SK-N-SH treated with all-trans-retinoic acid at 6 μM for 48 hours (cell line): ENCODE data around the gene PRKAG1.

Source experiments
- ATAC-seq: fragments of 200-7000 bp; cut with Tn5 transposase; 3 replicates; pipeline ENCODE4 v1.9.1; 2020; ENCODE audit warnings: mild to moderate bottlenecking, moderate library complexity
- ARNTL ChIP-seq: fragments of 450-650 bp; formaldehyde crosslinking; IDR thresholded peaks from 2 replicates; pipeline ENCODE4 v1.5.0; 2020; ENCODE audit warnings: low read depth, mild to moderate bottlenecking, moderate library complexity, borderline replicate concordance
- BACH2 ChIP-seq: fragments of 250-450 bp; sonication (Bioruptor Pico); IDR thresholded peaks from 2 replicates; pipeline ENCODE4 v1.9.0; 2021; ENCODE audit warnings: mild to moderate bottlenecking, borderline replicate concordance
- CREB5 ChIP-seq: fragments of 250-450 bp; sonication (Bioruptor Pico); IDR thresholded peaks from 2 replicates; pipeline ENCODE4 v1.5.1; 2020; ENCODE audit warnings: low read depth, mild to moderate bottlenecking, moderate library complexity
- CSRNP3 ChIP-seq: fragments of 250-450 bp; sonication (Bioruptor Pico); IDR thresholded peaks from 2 replicates; pipeline ENCODE4 v1.5.1; 2021; ENCODE audit warnings: mild to moderate bottlenecking, moderate library complexity
- ESRRG ChIP-seq: fragments of 250-450 bp; sonication (Bioruptor Pico); IDR thresholded peaks from 2 replicates; pipeline ENCODE4 v1.6.1; 2021; ENCODE audit warnings: mild to moderate bottlenecking
- GLIS3 ChIP-seq: fragments of 250-450 bp; sonication (Bioruptor Pico); IDR thresholded peaks from 2 replicates; pipeline ENCODE4 v1.5.0; 2020; ENCODE audit warnings: mild to moderate bottlenecking, moderate library complexity
- OSR1 ChIP-seq: fragments of 250-450 bp; sonication (Bioruptor Pico); IDR thresholded peaks from 2 replicates; pipeline ENCODE4 v1.8.0; 2022; ENCODE audit warnings: moderate library complexity, mild to moderate bottlenecking, inconsistent platforms
- PATZ1 ChIP-seq: fragments of 250-450 bp; sonication (Bioruptor Pico); IDR thresholded peaks from 2 replicates; pipeline ENCODE4 v1.8.0; 2020; ENCODE audit warnings: mild to moderate bottlenecking, moderate library complexity, borderline replicate concordance
- POU6F1 ChIP-seq: fragments of 250-450 bp; sonication (Bioruptor Pico); IDR thresholded peaks from 2 replicates; pipeline ENCODE4 v1.8.0; 2021; ENCODE audit warnings: low read depth, mild to moderate bottlenecking, moderate library complexity, borderline replicate concordance
- PPARA ChIP-seq: fragments of 250-450 bp; sonication (Bioruptor Pico); IDR thresholded peaks from 2 replicates; pipeline ENCODE4 v1.5.0; 2020; ENCODE audit warnings: mild to moderate bottlenecking, borderline replicate concordance
- RARB ChIP-seq: fragments of 250-450 bp; sonication (Bioruptor Pico); IDR thresholded peaks from 2 replicates; pipeline ENCODE4 v1.8.0; 2021; ENCODE audit warnings: mild to moderate bottlenecking, moderate library complexity
- SNAI2 ChIP-seq: fragments of 250-450 bp; sonication (Bioruptor Pico); IDR thresholded peaks from 2 replicates; pipeline ENCODE4 v1.5.0; 2020; ENCODE audit warnings: mild to moderate bottlenecking, moderate library complexity
- TCF4 ChIP-seq: fragments of 250-450 bp; sonication (Bioruptor Pico); IDR thresholded peaks from 2 replicates; pipeline ENCODE4 v1.8.0; 2021; ENCODE audit warnings: mild to moderate bottlenecking, moderate library complexity, borderline replicate concordance
- TSHZ2 ChIP-seq: fragments of 250-450 bp; sonication (Bioruptor Pico); IDR thresholded peaks from 2 replicates; pipeline ENCODE4 v1.5.0; 2020; ENCODE audit warnings: mild to moderate bottlenecking, moderate library complexity
- ZFP30 ChIP-seq: fragments of 450-650 bp; formaldehyde crosslinking; IDR thresholded peaks from 2 replicates; pipeline ENCODE4 v1.5.0; 2022; ENCODE audit warnings: mild to moderate bottlenecking, moderate library complexity
- ZNF565 ChIP-seq: fragments of 450-650 bp; formaldehyde crosslinking; conservative IDR thresholded peaks from 2 replicates; pipeline ENCODE4 v1.5.0; 2020; ENCODE audit warnings: low read depth, mild to moderate bottlenecking, moderate library complexity
- ZNF70 ChIP-seq: fragments of 450-650 bp; formaldehyde crosslinking; IDR thresholded peaks from 2 replicates; pipeline ENCODE4 v1.5.0; 2020; ENCODE audit warnings: mild to moderate bottlenecking, moderate library complexity

The PRKAG1 gene

GRCh38 chr12:49020441-49020840, 1.9 kb upstream of the PRKAG1 start:
- ATAC-seq = no peak
- TF ChIP-seq PATZ1 (CRISPR knock-in tag) = no peak

- peak; percentile 3; the same call in 2 of the 3 replicates for ATAC-seq
- TF ChIP-seq CREB5 (no peak), ZNF70 (CRISPR knock-in tag) (no peak), OSR1 (CRISPR knock-in tag) (no peak), ESRRG (CRISPR knock-in tag) (no peak), TCF4 (CRISPR knock-in tag) (no peak), TSHZ2 (CRISPR knock-in tag) (no peak), GLIS3 (CRISPR knock-in tag) (no peak), ZFP30 (CRISPR knock-in tag) (no peak), BACH2 (CRISPR knock-in tag) (no peak), PPARA (CRISPR knock-in tag) (no peak), CSRNP3 (CRISPR knock-in tag) (no peak)
Measured at GRCh38 chr12:49019443-49020324, 1.1 kb upstream of the PRKAG1 start.

GRCh38 chr12:49019120-49019430, 499 bp upstream of the PRKAG1 start:
- TF ChIP-seq ZNF70 (CRISPR knock-in tag) (no peak), CREB5 (no peak), ARNTL (CRISPR knock-in tag) (no peak), ZNF565 (CRISPR knock-in tag) (no peak), POU6F1 (CRISPR knock-in tag) (no peak), BACH2 (CRISPR knock-in tag) (no peak), SNAI2 (CRISPR knock-in tag) (no peak), RARB (CRISPR knock-in tag) (no peak)
- ATAC-seq = peak; percentile 8; the same call in 2 of the 3 replicates
